HL-60 (cell line): ENCODE data around the gene PAPPA.

Source experiments
- DNase-seq, 2 experiments: peaks; one replicate each; pipeline ENCODE4 v3.0.0-alpha.2; 2010 to 2020; ENCODE audit warnings: low read depth in 1 of 2, low spot score in 1 of 2
- H3K27ac ChIP-seq: fragments of 250-450 bp; sonication (Bioruptor Pico); replicated peaks from 2 replicates; pipeline ENCODE4 v1.5.1; 2020; ENCODE audit warnings: mild to moderate bottlenecking, moderate library complexity
- H3K27me3 ChIP-seq: fragments of 250-450 bp; sonication (Bioruptor Pico); 2 replicates; pipeline ENCODE4 v1.5.1; 2021; ENCODE audit warnings: mild to moderate bottlenecking, moderate library complexity; ENCODE audit not compliant: insufficient read depth, poor library complexity, severe bottlenecking
- H3K4me3 ChIP-seq: replicated peaks from 2 replicates; pipeline ENCODE4 v1.5.1; 2011; ENCODE audit warnings: mild to moderate bottlenecking, control low read depth, low read length; ENCODE audit not compliant: insufficient read depth
- CTCF ChIP-seq: IDR thresholded peaks from one replicate; pipeline ENCODE4 v1.5.1; 2011; ENCODE audit warnings: low read length, control low read depth, inconsistent platforms; ENCODE audit not compliant: insufficient read depth
- GABPA ChIP-seq: IDR thresholded peaks from 2 replicates; pipeline ENCODE4 v1.6.1; 2012; ENCODE audit warnings: low read depth
- POLR2AphosphoS5 ChIP-seq: IDR thresholded peaks from 2 replicates; pipeline ENCODE4 v1.6.1; 2012; ENCODE audit warnings: low read depth
- SPI1 ChIP-seq: IDR thresholded peaks from 2 replicates; pipeline ENCODE4 v1.6.1; 2012; ENCODE audit warnings: low read depth, mild to moderate bottlenecking, borderline replicate concordance
- TF ChIP-seq, protein P1 (sequence below): IDR thresholded peaks from 2 replicates; pipeline ENCODE4 v1.6.1; 2012; ENCODE audit warnings: low read depth; ENCODE audit not compliant: insufficient replicate concordance

Gene PAPPA

DNA sequence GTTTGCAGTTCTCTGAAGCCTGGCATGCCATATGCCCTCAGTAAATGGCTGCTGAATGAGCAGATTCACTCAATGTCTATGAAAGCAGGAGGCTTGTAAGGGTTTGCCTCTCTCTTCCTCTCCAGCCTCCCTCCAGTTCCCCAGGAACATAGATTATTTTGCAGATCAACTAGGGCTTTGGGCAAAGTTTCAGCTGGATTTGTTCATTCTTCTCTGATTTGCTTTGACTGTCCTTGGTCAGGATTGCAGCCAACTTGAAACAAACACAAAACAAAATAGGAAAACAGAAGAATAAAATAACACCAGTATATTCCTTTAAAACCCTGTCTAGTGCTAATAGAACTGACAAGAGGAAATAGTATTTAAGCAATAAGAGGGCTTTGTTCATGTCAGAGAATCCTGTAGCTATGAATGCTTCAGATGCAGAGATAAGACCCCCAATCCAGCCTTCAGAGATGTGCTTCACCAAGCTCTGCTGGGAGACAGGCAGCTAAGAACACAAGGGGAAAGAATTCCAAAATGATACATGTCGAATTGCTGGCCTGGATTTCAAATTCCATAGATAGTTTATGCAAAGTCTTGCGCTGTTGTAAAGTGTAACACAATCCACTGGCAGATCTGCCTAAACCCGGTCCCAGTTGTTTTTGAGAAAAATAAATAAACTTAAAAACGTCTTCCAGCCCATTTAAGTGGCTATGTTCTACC, 174.3 kb downstream of the PAPPA start:
- no peak for DNase-seq
- no peak overlapping the region for H3K27ac ChIP-seq
- no peak overlapping the region for H3K4me3 ChIP-seq
- H3K27me3 ChIP-seq = no peaks in the 10 kb centered on the region
- TF ChIP-seq, protein P1, sequence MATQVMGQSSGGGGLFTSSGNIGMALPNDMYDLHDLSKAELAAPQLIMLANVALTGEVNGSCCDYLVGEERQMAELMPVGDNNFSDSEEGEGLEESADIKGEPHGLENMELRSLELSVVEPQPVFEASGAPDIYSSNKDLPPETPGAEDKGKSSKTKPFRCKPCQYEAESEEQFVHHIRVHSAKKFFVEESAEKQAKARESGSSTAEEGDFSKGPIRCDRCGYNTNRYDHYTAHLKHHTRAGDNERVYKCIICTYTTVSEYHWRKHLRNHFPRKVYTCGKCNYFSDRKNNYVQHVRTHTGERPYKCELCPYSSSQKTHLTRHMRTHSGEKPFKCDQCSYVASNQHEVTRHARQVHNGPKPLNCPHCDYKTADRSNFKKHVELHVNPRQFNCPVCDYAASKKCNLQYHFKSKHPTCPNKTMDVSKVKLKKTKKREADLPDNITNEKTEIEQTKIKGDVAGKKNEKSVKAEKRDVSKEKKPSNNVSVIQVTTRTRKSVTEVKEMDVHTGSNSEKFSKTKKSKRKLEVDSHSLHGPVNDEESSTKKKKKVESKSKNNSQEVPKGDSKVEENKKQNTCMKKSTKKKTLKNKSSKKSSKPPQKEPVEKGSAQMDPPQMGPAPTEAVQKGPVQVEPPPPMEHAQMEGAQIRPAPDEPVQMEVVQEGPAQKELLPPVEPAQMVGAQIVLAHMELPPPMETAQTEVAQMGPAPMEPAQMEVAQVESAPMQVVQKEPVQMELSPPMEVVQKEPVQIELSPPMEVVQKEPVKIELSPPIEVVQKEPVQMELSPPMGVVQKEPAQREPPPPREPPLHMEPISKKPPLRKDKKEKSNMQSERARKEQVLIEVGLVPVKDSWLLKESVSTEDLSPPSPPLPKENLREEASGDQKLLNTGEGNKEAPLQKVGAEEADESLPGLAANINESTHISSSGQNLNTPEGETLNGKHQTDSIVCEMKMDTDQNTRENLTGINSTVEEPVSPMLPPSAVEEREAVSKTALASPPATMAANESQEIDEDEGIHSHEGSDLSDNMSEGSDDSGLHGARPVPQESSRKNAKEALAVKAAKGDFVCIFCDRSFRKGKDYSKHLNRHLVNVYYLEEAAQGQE = no peak
- TF ChIP-seq SPI1 = no peak
- TF ChIP-seq GABPA = no peak
- no peak for TF ChIP-seq CTCF
- TF ChIP-seq POLR2AphosphoS5 = no peak

DNA sequence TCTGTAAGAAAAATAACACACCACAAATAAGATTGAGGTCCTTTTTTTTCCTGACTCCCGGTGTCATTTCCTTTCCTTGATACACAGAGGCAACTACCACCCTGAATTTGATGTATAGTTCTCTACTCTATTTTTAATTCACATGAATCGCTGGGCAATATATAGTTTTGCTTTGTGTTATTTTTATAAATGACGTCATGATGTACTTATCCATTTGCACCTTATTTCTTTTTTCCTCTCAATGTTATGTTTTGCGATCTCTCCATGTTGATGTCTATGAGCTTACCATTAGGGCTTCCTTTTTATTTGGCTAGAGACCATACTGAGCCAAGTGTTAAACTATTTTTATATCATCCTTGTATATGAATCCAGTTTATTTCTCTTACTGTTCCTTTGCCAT, 175.9 kb downstream of the PAPPA start:
- Histone ChIP-seq H3K27me3 (no peaks in the 10 kb centered on the region), H3K27ac (no peak overlapping the region), H3K4me3 (no peak overlapping the region)
- no peak for DNase-seq
- no peak for TF ChIP-seq SPI1
- TF ChIP-seq CTCF = no peak
- no peak for TF ChIP-seq GABPA
- TF ChIP-seq POLR2AphosphoS5 = no peak
- TF ChIP-seq, protein P1 = no peak

GRCh38 chr9:116331241-116331640, 177.7 kb downstream of the PAPPA start:
- Histone ChIP-seq H3K27ac (no peak overlapping the region), H3K27me3 (no peaks in the 10 kb centered on the region), H3K4me3 (no peak overlapping the region)
- TF ChIP-seq SPI1 (no peak), CTCF (no peak), POLR2AphosphoS5 (no peak), GABPA (no peak)
- TF ChIP-seq, protein P1 = no peak
- DNase-seq = no peak
